Measurements from ENCODE around the gene LSMEM2. TPM values are rescaled to one million over a fixed set of nuclear protein-coding genes. Genes with fewer than 3 reads are reported as not detected.

LSMEM2 gene
- total and polyA plus RNA-seq, 12 donors, result 1.9 to 45.2 (median 31.7) TPM

- Histone ChIP-seq H3K4me1 (peaks cover 36 to 81% (median 70%) of the 10 kb centered on the region in 9 donors), H3K36me3 (peaks cover 0 to 3% (median 0%) of the 10 kb centered on the region in 9 donors), H3K4me3 (peak overlapping the region in 1 of 10 donors; percentile 7), H3K27me3 (peaks cover 0 to 14% (median 0%) of the 10 kb centered on the region in 7 donors), H3K9me3 (no peaks in the 10 kb centered on the region), H3K27ac (peak overlapping the region; percentile 61 to 98 (median 92))
- DNase-seq, result peak; percentile 70 to 86
- TF ChIP-seq CTCF (IDR thresholded peaks at IDR 0.05), result no peak
- WGBS, 2 donors, result 8 to 9% methylated on average over 7 of the region's 7 CpGs
- intact Hi-C loops (cut with DNase I), result loop anchor here in 1 of 10 donors (10.0 kb wide), 1 partner anchor 60 kb away; the partner anchor contains the start of genes HYAL2 and TUSC2
- peak; percentile 2 to 69 (median 52) for ATAC-seq
Measured at GRCh38 chr3:50264383-50264963, 14.4 kb upstream of the LSMEM2 start.

GRCh38 chr3:50264964-50265485, 13.9 kb upstream of the LSMEM2 start:
- DNase-seq (peak in 1 of 2 donors; percentile 21), ATAC-seq (peak in 1 of 8 donors; percentile 0)
- no peak overlapping the region for H3K4me3 ChIP-seq
- no peak for TF ChIP-seq CTCF (IDR thresholded peaks at IDR 0.05)
- H3K9me3 ChIP-seq, result no peaks in the 10 kb centered on the region
- intact Hi-C loops (cut with DNase I), result loop anchor here in 1 of 10 donors (10.0 kb wide), 1 partner anchor 60 kb away; the partner anchor contains the start of genes HYAL2 and TUSC2
- H3K36me3 ChIP-seq, result no peaks in the 10 kb centered on the region
- WGBS, 2 donors, result 55 to 67% methylated on average over 7 of the region's 7 CpGs
- peaks cover 32 to 82% (median 66%) of the 10 kb centered on the region in 9 donors for H3K4me1 ChIP-seq
- H3K27ac ChIP-seq, result peak overlapping the region; percentile 61 to 98 (median 92)
- H3K27me3 ChIP-seq, result peaks cover 0 to 14% (median 0%) of the 10 kb centered on the region in 7 donors

DNA sequence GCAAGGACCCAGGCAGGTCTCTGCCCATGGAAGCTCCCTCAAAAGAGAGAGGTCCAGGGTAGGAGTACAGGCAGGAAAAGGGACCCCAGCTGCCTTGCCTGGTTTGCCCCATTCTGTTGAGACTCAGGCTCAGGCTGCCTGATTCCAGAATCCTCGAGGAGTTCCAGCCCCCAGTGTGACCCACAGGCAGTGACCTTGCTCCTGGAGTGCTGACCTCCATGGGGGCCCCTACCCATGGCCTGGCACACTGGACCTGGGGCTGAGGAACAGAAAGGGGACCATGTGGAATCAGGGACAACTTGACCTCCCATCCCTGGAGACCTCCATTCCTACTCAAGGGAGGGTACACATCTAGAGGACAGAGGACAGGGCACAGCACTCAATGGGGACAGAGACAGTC, 13.3 kb upstream of the LSMEM2 start:
- H3K9me3 ChIP-seq, result no peaks in the 10 kb centered on the region
- TF ChIP-seq CTCF (IDR thresholded peaks at IDR 0.05), result no peak
- no peaks in the 10 kb centered on the region for H3K36me3 ChIP-seq
- intact Hi-C loops (cut with DNase I), result loop anchor here in 1 of 10 donors (10.0 kb wide), 1 partner anchor 59 kb away; the partner anchor contains the start of genes HYAL2 and TUSC2
- ATAC-seq (no peak), DNase-seq (no peak)
- H3K4me3 ChIP-seq, result no peak overlapping the region
- peaks cover 0 to 14% (median 0%) of the 10 kb centered on the region in 7 donors for H3K27me3 ChIP-seq
- peaks cover 29 to 81% (median 64%) of the 10 kb centered on the region in 9 donors for H3K4me1 ChIP-seq
- H3K27ac ChIP-seq, result peak overlapping the region; percentile 61 to 98 (median 92)
- whole genome bisulfite sequencing, 2 donors, result 66 to 69% methylated on average over 1 of the region's 1 CpG

DNA sequence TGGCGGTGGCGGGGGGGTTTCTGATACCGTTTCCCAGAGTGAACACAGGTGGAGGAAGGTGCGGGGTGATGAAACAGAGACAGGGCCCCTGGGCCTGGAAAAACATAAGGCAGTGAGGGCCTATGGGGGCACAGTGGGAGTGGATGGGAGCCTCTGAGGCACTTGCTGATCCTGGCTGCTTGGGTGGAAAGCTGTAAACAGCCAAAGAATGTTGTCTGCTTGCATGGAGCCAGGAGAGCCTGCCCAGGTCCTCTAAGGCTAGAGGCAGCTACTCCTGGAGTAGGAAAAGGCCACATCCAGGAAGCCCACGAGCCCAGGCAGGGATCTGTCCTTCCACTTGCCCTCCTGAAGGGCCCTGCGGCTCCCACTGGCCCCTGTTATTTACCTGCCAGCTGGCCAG, 12.9 kb upstream of the LSMEM2 start:
- no peak for TF ChIP-seq CTCF (IDR thresholded peaks at IDR 0.05)
- Histone ChIP-seq H3K4me3 (peak overlapping the region in 5 of 10 donors; percentile 47 to 71 (median 68)), H3K27ac (peak overlapping the region in 9 of 10 donors; percentile 24 to 98 (median 94)), H3K27me3 (peaks cover 0 to 14% (median 0%) of the 10 kb centered on the region in 7 donors), H3K9me3 (no peaks in the 10 kb centered on the region), H3K4me1 (peaks cover 25 to 76% (median 60%) of the 10 kb centered on the region in 9 donors), H3K36me3 (no peaks in the 10 kb centered on the region)
- ATAC-seq (no peak), DNase-seq (no peak)
- intact Hi-C loops (cut with DNase I), result loop anchor here in 1 of 10 donors (10.0 kb wide), 1 partner anchor 59 kb away; the partner anchor contains the start of genes HYAL2 and TUSC2
- WGBS, 2 donors, result 73 to 84% methylated on average over 6 of the region's 6 CpGs

Data from heart right ventricle (tissue), 16 donors.